KMS-11 (cell line): ENCODE measurements around the gene CDRT4.

Experiments used
- H2AFZ ChIP-seq: fragments of 200-600 bp; sonication (generic); 2 replicates; pipeline ENCODE4 v1.6.1; 2016; ENCODE audit warnings: antibody characterized with exemption, mixed run types, low read depth
- H3K27ac ChIP-seq: fragments of 200-600 bp; sonication (generic); 2 replicates; pipeline ENCODE4 v1.6.1; 2016; ENCODE audit warnings: mild to moderate bottlenecking, mixed run types
- H3K27me3 ChIP-seq: fragments of 200-600 bp; sonication (generic); 2 replicates; pipeline ENCODE4 v1.6.1; 2017; ENCODE audit warnings: mild to moderate bottlenecking, low read depth, mixed run types, moderate library complexity; ENCODE audit not compliant: insufficient read depth
- H3K36me3 ChIP-seq: fragments of 200-600 bp; sonication (generic); 2 replicates; pipeline ENCODE4 v1.6.1; 2017; ENCODE audit warnings: mild to moderate bottlenecking, mixed run types; ENCODE audit not compliant: insufficient read depth
- H3K4me1 ChIP-seq: fragments of 200-600 bp; sonication (generic); 2 replicates; pipeline ENCODE4 v1.6.1; 2016; ENCODE audit warnings: mild to moderate bottlenecking, low read depth, mixed run types; ENCODE audit not compliant: poor library complexity, severe bottlenecking
- H3K4me2 ChIP-seq: fragments of 200-600 bp; sonication (generic); 2 replicates; pipeline ENCODE4 v1.7.0; 2016; ENCODE audit warnings: mild to moderate bottlenecking, mixed run types
- H3K4me3 ChIP-seq: fragments of 200-600 bp; sonication (generic); IDR thresholded peaks from 2 replicates; pipeline ENCODE4 v1.6.1; 2017; ENCODE audit warnings: low read depth, low read length, mixed read lengths; ENCODE audit not compliant: insufficient read depth
- H3K79me2 ChIP-seq: fragments of 200-600 bp; sonication (generic); 2 replicates; pipeline ENCODE4 v1.6.1; 2016; ENCODE audit warnings: low read depth, mixed run types; ENCODE audit not compliant: insufficient read depth
- H3K9ac ChIP-seq: fragments of 200-600 bp; sonication (generic); 2 replicates; pipeline ENCODE4 v1.6.1; 2016; ENCODE audit warnings: mild to moderate bottlenecking, mixed run types
- H4K20me1 ChIP-seq: fragments of 200-600 bp; sonication (generic); 2 replicates; pipeline ENCODE4 v1.6.1; 2016; ENCODE audit warnings: mild to moderate bottlenecking, mixed run types; ENCODE audit not compliant: insufficient read depth
- CTCF ChIP-seq: fragments of 200-600 bp; sonication (generic); conservative IDR thresholded peaks from 2 replicates; pipeline ENCODE4 v1.6.1; 2017; ENCODE audit warnings: low read depth, mild to moderate bottlenecking, antibody characterized with exemption, low read length, moderate library complexity, mixed read lengths

The CDRT4 gene

GRCh38 chr17:15392326-15392741 lies 75.1 kb downstream of the CDRT4 start:
- Histone ChIP-seq H3K4me1 (no peaks in the 10 kb centered on the region), H3K27ac (no peak overlapping the region), H3K4me2 (no peak overlapping the region), H3K9ac (no peak overlapping the region), H3K79me2 (no peaks in the 10 kb centered on the region), H3K27me3 (no peaks in the 10 kb centered on the region), H3K4me3 (no peak overlapping the region), H3K36me3 (no peaks in the 10 kb centered on the region), H4K20me1 (no peaks in the 10 kb centered on the region), H2AFZ (no peak overlapping the region)
- TF ChIP-seq CTCF: no peak

DNA sequence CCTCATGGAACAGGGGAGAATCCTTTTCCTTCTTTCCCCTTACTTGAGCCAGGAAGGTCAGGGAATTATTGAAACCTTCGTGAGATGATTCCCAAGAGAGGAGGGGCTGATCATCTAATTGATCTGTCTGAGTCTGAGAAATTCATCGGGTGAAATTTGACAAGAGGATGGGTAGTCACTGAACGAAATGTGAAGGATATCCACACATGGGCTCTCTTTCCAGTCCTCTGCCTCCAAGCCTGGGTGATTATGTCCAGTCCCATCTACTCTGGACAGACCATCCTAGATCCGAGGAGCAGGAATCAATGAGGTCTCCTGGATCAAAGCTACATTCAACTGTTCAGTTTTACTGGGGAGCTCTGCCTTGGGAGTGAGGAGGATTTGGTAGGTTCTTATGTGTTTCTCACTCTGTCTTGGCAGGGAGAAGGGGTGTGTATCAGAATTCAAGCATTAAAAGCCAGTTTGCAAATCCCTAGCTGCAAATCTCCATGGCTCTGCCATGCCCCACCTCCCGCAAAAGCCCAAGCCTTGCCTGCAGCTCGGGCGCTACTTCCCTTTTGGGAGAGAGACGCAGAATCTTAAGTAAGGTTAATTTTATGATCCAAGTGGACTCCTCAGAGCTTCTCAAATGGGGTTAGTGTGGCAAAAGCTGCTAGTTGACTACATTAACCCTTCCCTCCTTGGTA lies 78.9 kb downstream of the CDRT4 start:
- no peak overlapping the region for H3K4me3 ChIP-seq
- H3K27me3 ChIP-seq: no peaks in the 10 kb centered on the region
- H2AFZ ChIP-seq: no peak overlapping the region
- no peak for TF ChIP-seq CTCF
- H3K36me3 ChIP-seq: no peaks in the 10 kb centered on the region
- no peak overlapping the region for H3K4me2 ChIP-seq
- no peak overlapping the region for H3K9ac ChIP-seq
- no peaks in the 10 kb centered on the region for H3K4me1 ChIP-seq
- no peaks in the 10 kb centered on the region for H4K20me1 ChIP-seq
- no peak overlapping the region for H3K27ac ChIP-seq
- no peaks in the 10 kb centered on the region for H3K79me2 ChIP-seq

DNA sequence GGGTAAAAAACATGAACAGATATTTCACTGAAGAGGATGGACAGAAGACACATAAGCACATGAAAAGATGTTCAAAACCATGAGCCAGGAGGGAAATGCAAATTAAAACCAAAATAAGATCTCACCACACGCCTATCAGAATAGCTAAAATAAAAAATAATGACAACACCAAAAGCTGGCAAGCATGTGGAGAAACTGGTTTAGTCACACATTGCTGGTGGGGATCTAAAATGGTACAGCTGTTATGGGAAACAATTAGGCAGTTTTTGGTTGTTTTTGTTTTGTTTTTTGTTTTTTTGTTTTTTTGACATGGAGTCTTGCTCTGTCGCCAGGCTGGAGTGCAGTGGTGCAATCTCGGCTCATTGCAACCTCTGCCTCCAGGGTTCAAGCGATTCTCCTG lies 81.3 kb downstream of the CDRT4 start:
- Histone ChIP-seq H3K27ac (no peak overlapping the region), H3K36me3 (no peaks in the 10 kb centered on the region), H3K9ac (no peak overlapping the region), H3K4me1 (no peaks in the 10 kb centered on the region), H4K20me1 (no peaks in the 10 kb centered on the region), H3K27me3 (no peaks in the 10 kb centered on the region), H2AFZ (no peak overlapping the region), H3K4me2 (no peak overlapping the region), H3K4me3 (no peak overlapping the region), H3K79me2 (no peaks in the 10 kb centered on the region)
- TF ChIP-seq CTCF: no peak
